Measurements from ENCODE around the gene POLR3K. TPM values are rescaled to one million over a fixed set of nuclear protein-coding genes. Genes with fewer than 3 reads are reported as not detected.
"Not testable (repeated sequence)": the region's sequence is repeated elsewhere in the genome, so short reads cannot be mapped to it uniquely, and the experiment has no call there.

Gene POLR3K
- total RNA-seq, 4 donors from 2014 or later: 2.0 to 2.8 (median 2.7) TPM

- no peaks in the 10 kb centered on the region for H3K9me3 ChIP-seq
- WGBS: 92% methylated on average over 15 of the region's 15 CpGs
- DNase-seq (ENCODE audit: low spot score in 2 of 2): no peak
- no peak overlapping the region for H3K27ac ChIP-seq
- peaks cover 25% of the 10 kb centered on the region for H3K36me3 ChIP-seq
- H3K4me1 ChIP-seq: peaks cover 19% of the 10 kb centered on the region
- TF ChIP-seq CTCF (IDR thresholded peaks at IDR 0.05) (no peak), POLR2A (IDR thresholded peaks at IDR 0.05) (no peak), POLR2AphosphoS5 (IDR thresholded peaks at IDR 0.05) (no peak), EP300 (IDR thresholded peaks at IDR 0.05) (no peak)
- H3K4me3 ChIP-seq: no peak overlapping the region
- H3K27me3 ChIP-seq: no peaks in the 10 kb centered on the region
These were observed 2.4 kb downstream of the POLR3K start for GRCh38 chr16:50769-51591.

- no peaks in the 10 kb centered on the region for H3K27me3 ChIP-seq
- peaks cover 2% of the 10 kb centered on the region for H3K4me1 ChIP-seq
- no peak overlapping the region for H3K27ac ChIP-seq
- no peaks in the 10 kb centered on the region for H3K9me3 ChIP-seq
- peaks cover 31% of the 10 kb centered on the region for H3K36me3 ChIP-seq
- DNase-seq (ENCODE audit: low spot score in 2 of 2): no peak
- no peak for TF ChIP-seq CTCF (IDR thresholded peaks at IDR 0.05)
- no peak for TF ChIP-seq POLR2AphosphoS5 (IDR thresholded peaks at IDR 0.05)
- TF ChIP-seq EP300 (IDR thresholded peaks at IDR 0.05): no peak
- 96% methylated on average over 7 of the region's 7 CpGs for WGBS
- H3K4me3 ChIP-seq: no peak overlapping the region
These were observed 6.2 kb downstream of the POLR3K start for GRCh38 chr16:47234-47633.

- H3K4me3 ChIP-seq, H3K27ac ChIP-seq, H3K4me1 ChIP-seq, H3K27me3 ChIP-seq, H3K9me3 ChIP-seq: not testable (repeated sequence)
- WGBS: 93% methylated on average over 7 of the region's 7 CpGs
- peaks cover 31% of the 10 kb centered on the region for H3K36me3 ChIP-seq
- DNase-seq (ENCODE audit: low spot score in 2 of 2): peak in 1 of 2 donors; percentile 57
These were observed 6.9 kb downstream of the POLR3K start for GRCh38 chr16:46510-46909.

GRCh38 chr16:45454-45853, 8.0 kb downstream of the POLR3K start:
- no peaks in the 10 kb centered on the region for H3K4me1 ChIP-seq
- H3K36me3 ChIP-seq: peaks cover 28% of the 10 kb centered on the region
- 98% methylated on average over 5 of the region's 5 CpGs for WGBS
- H3K27me3 ChIP-seq: no peaks in the 10 kb centered on the region
- no peak overlapping the region for H3K27ac ChIP-seq
- TF ChIP-seq EP300 (IDR thresholded peaks at IDR 0.05) (no peak), POLR2AphosphoS5 (IDR thresholded peaks at IDR 0.05) (no peak), CTCF (IDR thresholded peaks at IDR 0.05) (no peak), POLR2A (IDR thresholded peaks at IDR 0.05) (no peak)
- H3K9me3 ChIP-seq: no peaks in the 10 kb centered on the region
- peak in 1 of 2 donors; percentile 26 for DNase-seq (ENCODE audit: low spot score in 2 of 2)
- no peak overlapping the region for H3K4me3 ChIP-seq

GRCh38 chr16:44655-45054, 8.8 kb downstream of the POLR3K start:
- DNase-seq (ENCODE audit: low spot score in 2 of 2): peak in 1 of 2 donors; percentile 31
- Histone ChIP-seq H3K36me3 (peaks cover 26% of the 10 kb centered on the region), H3K27me3 (no peaks in the 10 kb centered on the region), H3K4me1 (no peaks in the 10 kb centered on the region), H3K4me3 (no peak overlapping the region), H3K9me3 (no peaks in the 10 kb centered on the region), H3K27ac (no peak overlapping the region)
- WGBS: 96% methylated on average over 8 of the region's 8 CpGs
- TF ChIP-seq EP300 (IDR thresholded peaks at IDR 0.05) (no peak), CTCF (IDR thresholded peaks at IDR 0.05) (no peak), POLR2A (IDR thresholded peaks at IDR 0.05) (no peak), POLR2AphosphoS5 (IDR thresholded peaks at IDR 0.05) (no peak)

Data from suprapubic skin (tissue), 4 donors.